CD14-positive monocyte (primary cell): Measurements from ENCODE around the gene RC3H2. TPM values are rescaled to one million over a fixed set of nuclear protein-coding genes. Genes with fewer than 3 reads are reported as not detected.

Source experiments
- DNase-seq, 3 donors: peaks; one replicate each; pipeline ENCODE4 v3.0.0-alpha.2; 2011 to 2022
- H2AFZ ChIP-seq: 2 replicates; pipeline ENCODE4 v1.6.0; 2012; ENCODE audit warnings: mild to moderate bottlenecking, low read depth, low read length, inconsistent platforms; ENCODE audit not compliant: insufficient read depth, poor library complexity, severe bottlenecking
- H3K27ac ChIP-seq, 2 donors: 1 replicate in 1 of 2; 2 replicates in 1 of 2; pipeline ENCODE4 v1.5.1; 2012 to 2013; ENCODE audit warnings: low read length in 2 of 2, control low read depth in 1 of 2, inconsistent platforms in 1 of 2, low read depth in 1 of 2, mild to moderate bottlenecking in 1 of 2
- H3K27me3 ChIP-seq, 2 donors: one replicate each; pipeline versions ENCODE4 v1.6.0 to v1.6.1; 2011 to 2013; ENCODE audit warnings: low read length in 2 of 2; ENCODE audit not compliant: control insufficient read depth in 2 of 2, insufficient read depth in 2 of 2
- H3K36me3 ChIP-seq, 2 donors: replicated peaks in 1 of 2; 1 replicate in 1 of 2; 2 replicates in 1 of 2; pipeline versions ENCODE4 v1.5.1 to v1.6.1; 2012 to 2013; ENCODE audit warnings: low read length in 2 of 2, control low read depth in 1 of 2, inconsistent platforms in 1 of 2, mild to moderate bottlenecking in 1 of 2; ENCODE audit not compliant: insufficient read depth in 2 of 2, control insufficient read depth in 1 of 2
- H3K4me1 ChIP-seq, 2 donors: 1 replicate in 1 of 2; 2 replicates in 1 of 2; pipeline versions ENCODE4 v1.5.1 to v1.6.1; 2012 to 2013; ENCODE audit warnings: low read length in 2 of 2, control low read depth in 1 of 2, inconsistent platforms in 1 of 2, mild to moderate bottlenecking in 1 of 2, moderate library complexity in 1 of 2; ENCODE audit not compliant: insufficient read depth in 2 of 2, control insufficient read depth in 1 of 2
- H3K4me2 ChIP-seq: replicated peaks from 2 replicates; pipeline ENCODE3; 2012; ENCODE audit warnings: low read length, moderate library complexity, mild to moderate bottlenecking; ENCODE audit not compliant: poor library complexity, severe bottlenecking; ENCODE audit errors: extremely low read depth
- H3K4me3 ChIP-seq, 3 experiments: fragments of 200-600 bp in 1 of 3; sonication (generic) in 1 of 3; replicated peaks in 1 of 3; 1 replicate in 2 of 3; 2 replicates in 1 of 3; pipeline ENCODE4 v1.5.1; 2011 to 2013; ENCODE audit warnings: low read length in 3 of 3, mild to moderate bottlenecking in 3 of 3, control low read depth in 2 of 3, low read depth in 2 of 3, inconsistent platforms in 1 of 3, moderate library complexity in 1 of 3
- H3K79me2 ChIP-seq: 2 replicates; pipeline ENCODE4 v1.6.0; 2012; ENCODE audit warnings: mild to moderate bottlenecking, control low read depth, inconsistent platforms, low read length, moderate library complexity; ENCODE audit not compliant: insufficient read depth
- H3K9ac ChIP-seq: 2 replicates; pipeline ENCODE4 v1.6.0; 2017; ENCODE audit warnings: low read length, mild to moderate bottlenecking; ENCODE audit not compliant: insufficient read depth, poor library complexity, severe bottlenecking
- H3K9me3 ChIP-seq, 2 donors: replicated peaks in 1 of 2; 1 replicate in 1 of 2; 2 replicates in 1 of 2; pipeline versions ENCODE4 v1.5.1 to v1.6.1; 2012 to 2013; ENCODE audit warnings: low read length in 2 of 2, control low read depth in 1 of 2; ENCODE audit not compliant: control insufficient read depth in 1 of 2, insufficient read depth in 1 of 2
- H4K20me1 ChIP-seq: 2 replicates; pipeline ENCODE4 v1.6.0; 2012; ENCODE audit warnings: mild to moderate bottlenecking, low read length, control low read depth, moderate library complexity; ENCODE audit not compliant: insufficient read depth
- H3K27ac Mint-ChIP-seq, 7 donors: one replicate each; pipeline ENCODE4 v1.8.0; 2020; ENCODE audit warnings: mild to moderate bottlenecking in 7 of 7, mixed read lengths in 7 of 7, moderate library complexity in 6 of 7, inconsistent platforms in 2 of 7
- H3K27me3 Mint-ChIP-seq, 3 donors: one replicate each; pipeline ENCODE4 v1.8.0; 2021 to 2022; ENCODE audit warnings: low read depth in 3 of 3, mild to moderate bottlenecking in 3 of 3, mixed read lengths in 3 of 3, moderate library complexity in 3 of 3, inconsistent platforms in 1 of 3
- H3K36me3 Mint-ChIP-seq, 2 donors: one replicate each; pipeline ENCODE4 v1.8.0; 2020; ENCODE audit warnings: mixed read lengths in 2 of 2, inconsistent platforms in 1 of 2, mild to moderate bottlenecking in 1 of 2
- H3K4me1 Mint-ChIP-seq: one replicate; pipeline ENCODE4 v1.8.0; 2020; ENCODE audit warnings: mild to moderate bottlenecking, mixed read lengths
- H3K4me3 Mint-ChIP-seq, 2 donors: one replicate each; pipeline ENCODE4 v1.8.0; 2020; ENCODE audit warnings: mild to moderate bottlenecking in 2 of 2, mixed read lengths in 2 of 2, moderate library complexity in 1 of 2
- H3K9me3 Mint-ChIP-seq, 7 donors: one replicate each; pipeline ENCODE4 v1.8.0; 2020 to 2022; ENCODE audit warnings: mixed read lengths in 7 of 7, mild to moderate bottlenecking in 6 of 7, moderate library complexity in 6 of 7, inconsistent platforms in 2 of 7
- WGBS: methylation state at CpG from one replicate; pipeline ENCODE4 v1.1.5; 2013; ENCODE audit warnings: missing lambda C conversion rate; ENCODE audit not compliant: insufficient coverage; 5-methylcytosine and 5-hydroxymethylcytosine counted together
- intact Hi-C, 2 donors: fragments of 100-400 bp; cut with micrococcal nuclease; formaldehyde crosslinking; loops; one replicate each; pipeline versions ENCODE4 v1.15.0 to v1.15.1; 2023
- polyA plus RNA-seq, 3 donors: library from polyadenylated mRNA; depleted of rRNA in 1 of 3; unstranded in 2 of 3; stranded (reverse) in 1 of 3; fragments of 300-500 nt in 2 of 3; fragments of >200 nt in 1 of 3; fragmentation: Illumina TruSeq in 2 of 3; gene quantifications; 1 replicate in 2 of 3; 2 replicates in 1 of 3; pipeline ENCODE4 v1.2.3, GENCODE V29; 2012 to 2021
- TF ChIP-seq, protein P1 (sequence below): fragments of 200-600 bp; IDR thresholded peaks from one replicate; pipeline ENCODE4 v1.8.0; 2022; ENCODE audit warnings: antibody characterized with exemption, mild to moderate bottlenecking

RC3H2 gene
- polyA plus RNA-seq, 3 donors: 11.3 to 24.6 (median 11.8) TPM

DNA sequence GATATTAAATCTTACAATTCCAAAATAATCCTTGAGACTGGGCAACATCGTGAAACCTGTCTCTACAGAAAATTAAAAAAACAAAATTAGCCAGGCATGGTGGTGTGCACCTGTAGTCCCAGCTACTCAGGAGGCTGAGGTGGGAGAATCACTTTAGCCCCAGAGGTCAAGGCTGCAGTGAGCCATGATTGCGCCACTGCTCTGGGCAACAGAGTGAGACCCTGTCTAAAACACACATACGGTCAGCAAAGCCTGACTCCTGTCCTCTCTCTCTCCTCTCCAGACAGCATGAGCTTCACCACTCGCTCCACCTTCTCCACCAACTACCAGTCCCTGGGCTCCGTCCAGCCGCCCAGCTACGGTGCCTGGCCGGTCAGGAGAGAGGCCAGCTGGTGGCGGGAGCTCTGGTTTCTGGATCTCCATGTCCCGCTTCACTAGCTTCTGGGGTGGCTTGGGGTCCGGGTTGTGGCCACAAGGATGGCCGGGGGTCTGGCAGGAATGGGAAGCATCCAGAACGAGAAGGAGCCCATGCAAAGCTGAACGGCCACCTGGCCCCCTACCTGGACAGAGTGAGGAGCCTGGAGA is 67.8 kb downstream of the RC3H2 start:
- H3K27me3 Mint-ChIP-seq: peaks cover 0 to 2% (median 0%) of the 10 kb centered on the region in 3 donors
- TF ChIP-seq, protein P1, sequence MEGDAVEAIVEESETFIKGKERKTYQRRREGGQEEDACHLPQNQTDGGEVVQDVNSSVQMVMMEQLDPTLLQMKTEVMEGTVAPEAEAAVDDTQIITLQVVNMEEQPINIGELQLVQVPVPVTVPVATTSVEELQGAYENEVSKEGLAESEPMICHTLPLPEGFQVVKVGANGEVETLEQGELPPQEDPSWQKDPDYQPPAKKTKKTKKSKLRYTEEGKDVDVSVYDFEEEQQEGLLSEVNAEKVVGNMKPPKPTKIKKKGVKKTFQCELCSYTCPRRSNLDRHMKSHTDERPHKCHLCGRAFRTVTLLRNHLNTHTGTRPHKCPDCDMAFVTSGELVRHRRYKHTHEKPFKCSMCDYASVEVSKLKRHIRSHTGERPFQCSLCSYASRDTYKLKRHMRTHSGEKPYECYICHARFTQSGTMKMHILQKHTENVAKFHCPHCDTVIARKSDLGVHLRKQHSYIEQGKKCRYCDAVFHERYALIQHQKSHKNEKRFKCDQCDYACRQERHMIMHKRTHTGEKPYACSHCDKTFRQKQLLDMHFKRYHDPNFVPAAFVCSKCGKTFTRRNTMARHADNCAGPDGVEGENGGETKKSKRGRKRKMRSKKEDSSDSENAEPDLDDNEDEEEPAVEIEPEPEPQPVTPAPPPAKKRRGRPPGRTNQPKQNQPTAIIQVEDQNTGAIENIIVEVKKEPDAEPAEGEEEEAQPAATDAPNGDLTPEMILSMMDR: no peak

DNA sequence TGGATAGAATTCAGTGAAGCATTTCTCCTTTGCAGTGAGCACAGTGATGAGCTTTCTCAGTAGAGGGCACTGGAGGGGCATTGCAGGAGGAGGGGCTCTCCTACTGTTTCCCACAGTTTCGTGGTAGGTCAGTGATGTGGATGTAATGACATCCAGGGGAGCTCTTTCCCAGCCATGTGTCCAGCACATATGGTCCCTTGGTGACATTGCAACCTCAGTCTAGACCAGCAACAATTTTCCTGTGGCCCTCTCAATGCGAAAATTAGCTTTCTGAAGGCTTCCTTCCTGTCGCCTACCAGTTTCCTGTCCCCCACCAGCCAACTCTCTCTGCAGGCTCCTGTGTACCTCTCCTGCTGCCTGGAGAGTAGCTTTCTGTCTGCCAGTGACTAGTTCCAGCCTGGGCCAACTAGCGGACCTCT is 69.8 kb downstream of the RC3H2 start:
- H2AFZ ChIP-seq: peak overlapping the region; percentile 67
- H3K27me3 ChIP-seq: no peaks in the 10 kb centered on the region
- H3K9me3 ChIP-seq: no peaks in the 10 kb centered on the region
- no peak for DNase-seq
- 0% methylated on average over 2 of the region's 4 CpGs for WGBS
- H3K9ac ChIP-seq: no peak overlapping the region
- Mint-ChIP-seq H3K27me3 (peaks cover 0 to 4% (median 2%) of the 10 kb centered on the region in 3 donors), H3K4me3 (no peak overlapping the region), H3K27ac (peak overlapping the region in 3 of 7 donors; percentile 33 to 64 (median 41)), H3K36me3 (no peaks in the 10 kb centered on the region), H3K9me3 (peaks cover 0 to 2% (median 0%) of the 10 kb centered on the region in 7 donors), H3K4me1 (peaks cover 6% of the 10 kb centered on the region)
- no peaks in the 10 kb centered on the region for H3K36me3 ChIP-seq
- no peak overlapping the region for H3K4me3 ChIP-seq
- H3K79me2 ChIP-seq: no peaks in the 10 kb centered on the region
- H3K27ac ChIP-seq: no peak overlapping the region
- intact Hi-C loops: no loop called here
- no peak overlapping the region for H3K4me2 ChIP-seq
- no peaks in the 10 kb centered on the region for H4K20me1 ChIP-seq
- TF ChIP-seq, protein P1: no peak
- no peaks in the 10 kb centered on the region for H3K4me1 ChIP-seq

More for the DNA sequence above, 67.8 kb downstream of the RC3H2 start:
- H3K4me1 ChIP-seq: no peaks in the 10 kb centered on the region
- Mint-ChIP-seq H3K27ac (no peak overlapping the region), H3K9me3 (peaks cover 0 to 2% (median 0%) of the 10 kb centered on the region in 7 donors), H3K4me1 (peaks cover 6% of the 10 kb centered on the region), H3K4me3 (no peak overlapping the region), H3K36me3 (no peaks in the 10 kb centered on the region)
- DNase-seq: no peak
- no peak overlapping the region for H3K27ac ChIP-seq
- no peak overlapping the region for H2AFZ ChIP-seq
- H4K20me1 ChIP-seq: no peaks in the 10 kb centered on the region
- no peaks in the 10 kb centered on the region for H3K27me3 ChIP-seq
- intact Hi-C loops: no loop called here
- H3K4me3 ChIP-seq: no peak overlapping the region
- H3K9ac ChIP-seq: no peak overlapping the region
- H3K36me3 ChIP-seq: no peaks in the 10 kb centered on the region
- no peaks in the 10 kb centered on the region for H3K9me3 ChIP-seq
- no peak overlapping the region for H3K4me2 ChIP-seq
- WGBS: 96% methylated on average over 12 of the region's 14 CpGs
- H3K79me2 ChIP-seq: no peaks in the 10 kb centered on the region
